ENCODE results near the gene PACSIN3.

- TF ChIP-seq CBX3 (IDR thresholded peaks at IDR 0.05; ENCODE audit: low read depth) = no peak
- no peak for TF ChIP-seq EZH2 (IDR thresholded peaks at IDR 0.05)
- TF ChIP-seq CTCF (IDR thresholded peaks at IDR 0.05 in 2 of 3, conservative IDR thresholded peaks at IDR 0.05 in 1 of 3; ENCODE audit: borderline replicate concordance in 1 of 3, insufficient read depth in 1 of 3, low read depth in 2 of 3, low read length in 2 of 3) = no peak
- TF ChIP-seq CEBPB (IDR thresholded peaks at IDR 0.05; ENCODE audit: low read depth) = no peak
- no peak for TF ChIP-seq SIN3A (IDR thresholded peaks at IDR 0.05; ENCODE audit: low read depth)
- no peak for TF ChIP-seq ZNF274 (IDR thresholded peaks at IDR 0.05; ENCODE audit: low read depth, low read length)
- TF ChIP-seq POLR2A (IDR thresholded peaks at IDR 0.05; ENCODE audit: borderline replicate concordance, extremely low read depth, insufficient read depth, insufficient read length) = no peak
- no peak for TF ChIP-seq EGR1 (IDR thresholded peaks at IDR 0.05; ENCODE audit: low read depth)
- TF ChIP-seq POLR2AphosphoS5 (IDR thresholded peaks at IDR 0.05; ENCODE audit: low read depth, low read length) = no peak
- no peak for TF ChIP-seq REST (IDR thresholded peaks at IDR 0.05; ENCODE audit: low read depth)
- TF ChIP-seq FOSL1 (IDR thresholded peaks at IDR 0.05; ENCODE audit: low read depth) = no peak
- no peak for TF ChIP-seq YY1 (IDR thresholded peaks at IDR 0.05; ENCODE audit: extremely low read depth, insufficient replicate concordance, low read depth, low read length)
- no peak for TF ChIP-seq MAX (IDR thresholded peaks at IDR 0.05)
- no peak for TF ChIP-seq JUND (IDR thresholded peaks at IDR 0.05)
Observed at GRCh38 chr11:47233051-47233450, 46.8 kb upstream of the PACSIN3 start.

All from HCT116 (cell line).